ENCODE data around the gene TMEM147.

The TMEM147 gene, protein sequence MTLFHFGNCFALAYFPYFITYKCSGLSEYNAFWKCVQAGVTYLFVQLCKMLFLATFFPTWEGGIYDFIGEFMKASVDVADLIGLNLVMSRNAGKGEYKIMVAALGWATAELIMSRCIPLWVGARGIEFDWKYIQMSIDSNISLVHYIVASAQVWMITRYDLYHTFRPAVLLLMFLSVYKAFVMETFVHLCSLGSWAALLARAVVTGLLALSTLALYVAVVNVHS

DNA sequence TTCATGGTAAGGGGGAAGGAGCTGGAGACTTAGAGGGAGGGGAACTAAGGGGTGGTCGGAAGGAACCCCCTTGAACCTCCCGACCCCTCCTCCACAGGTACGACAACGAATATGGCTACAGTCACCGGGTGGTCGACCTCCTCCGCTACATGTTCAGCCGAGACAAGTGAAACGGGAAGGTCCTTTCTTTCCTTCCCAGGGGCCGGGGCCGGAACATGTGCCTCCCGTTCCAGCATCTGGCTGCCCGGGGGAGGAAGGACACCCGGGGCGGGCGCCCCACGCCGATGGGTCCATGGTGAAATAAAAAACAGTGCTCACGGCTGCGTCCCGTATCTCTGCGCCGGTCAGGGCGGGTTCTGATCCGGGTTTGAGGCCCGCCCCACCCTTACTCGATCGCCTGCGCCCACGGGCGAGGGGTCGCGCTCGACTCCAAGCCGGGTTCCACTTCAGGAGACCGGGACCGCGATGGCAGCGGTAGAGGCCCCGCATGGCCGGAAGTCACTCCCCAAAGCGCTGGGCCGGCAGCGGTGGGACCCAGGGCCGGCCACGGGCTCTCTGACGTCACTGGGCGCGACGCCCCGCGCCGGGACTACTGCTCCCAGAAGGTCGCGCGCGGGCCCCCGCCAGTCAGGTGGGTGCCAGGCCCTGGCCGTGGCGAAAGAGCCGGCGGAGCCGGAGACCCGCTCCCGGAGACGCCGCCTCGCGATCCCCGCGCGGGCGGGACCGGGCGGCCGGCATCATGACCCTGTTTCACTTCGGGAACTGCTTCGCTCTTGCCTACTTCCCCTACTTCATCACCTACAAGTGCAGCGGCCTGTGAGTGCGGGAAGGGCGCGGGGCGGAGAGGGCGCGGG is at the start of gene TMEM147:
TSS of gene TMEM147 (plus strand) at position 626 of the 854 bp plus-strand sequence. CDS start at position 740, 114 bp downstream.
- no peak for FAIRE-seq

DNA sequence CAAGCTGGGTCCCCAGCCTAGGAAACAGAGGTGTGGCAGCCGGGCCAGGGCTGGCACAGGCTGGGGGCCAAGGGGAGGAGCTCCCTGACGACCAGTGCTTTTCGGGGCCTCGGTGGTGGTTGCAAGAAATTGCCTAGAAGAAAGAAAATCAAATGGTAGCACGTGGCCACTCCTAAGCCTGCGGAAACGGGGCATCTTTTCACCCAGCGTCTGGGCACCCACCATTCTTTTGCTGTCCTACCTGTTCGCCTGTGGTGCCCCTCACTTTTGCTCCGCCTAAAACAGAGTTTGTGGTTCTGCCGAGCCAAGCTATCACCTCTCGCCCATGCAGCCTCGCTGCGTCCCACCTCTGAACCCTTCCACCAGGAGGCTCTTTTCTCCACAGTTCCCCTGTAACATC is 48.0 kb upstream of the TMEM147 start:
- no peak for FAIRE-seq

GRCh38 chr19:35498220-35498619 is 47.2 kb upstream of the TMEM147 start:
- FAIRE-seq = no peak

DNA sequence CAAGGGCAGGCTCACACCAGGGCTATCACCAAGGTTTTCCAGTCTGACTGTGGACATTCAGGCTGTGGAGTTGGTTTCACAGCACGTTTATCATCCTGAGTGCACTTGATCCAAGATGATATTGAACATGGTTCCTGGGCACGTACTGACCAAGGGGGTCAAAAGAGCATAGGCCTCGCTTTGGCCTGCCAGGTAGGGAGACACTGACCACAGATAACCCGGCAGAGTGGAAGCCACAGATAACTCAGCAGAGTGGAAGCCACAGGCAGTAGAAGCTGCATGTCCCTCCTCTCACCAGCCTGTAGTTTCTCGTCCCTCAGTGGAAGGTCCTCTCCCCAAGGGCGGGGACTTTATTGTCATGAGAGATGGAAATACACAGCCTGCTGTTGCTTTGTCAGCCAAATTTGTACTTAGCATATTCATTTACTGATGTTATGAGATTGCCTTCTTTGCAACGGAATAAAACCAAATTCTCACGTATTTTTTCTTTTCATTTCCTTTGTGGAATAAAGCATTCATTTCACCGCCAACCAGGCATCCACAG is 46.4 kb upstream of the TMEM147 start:
- FAIRE-seq = no peak

- FAIRE-seq = no peak
Measured at GRCh38 chr19:35500611-35501010, 44.8 kb upstream of the TMEM147 start.

DNA sequence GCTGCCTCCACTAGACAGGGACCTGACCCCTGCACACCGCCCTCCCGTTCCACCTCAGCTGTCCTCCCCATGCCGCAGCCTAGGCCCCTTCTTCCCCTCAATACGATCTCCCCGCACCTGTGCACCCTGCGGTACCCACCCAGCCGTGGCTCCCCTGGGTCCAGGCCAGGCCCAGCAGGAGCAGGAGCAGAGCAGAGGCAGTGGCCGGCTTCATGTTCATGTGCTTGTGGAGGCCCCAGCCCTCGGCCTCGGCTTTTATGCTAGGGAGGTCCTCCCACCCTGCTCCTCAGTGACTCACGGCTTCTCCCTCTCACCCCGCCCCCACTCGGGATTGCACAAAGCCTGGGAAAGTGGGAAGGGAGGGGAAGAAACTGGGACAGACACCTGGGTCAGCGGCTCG is 43.7 kb upstream of the TMEM147 start:
- FAIRE-seq = no peak

DNA sequence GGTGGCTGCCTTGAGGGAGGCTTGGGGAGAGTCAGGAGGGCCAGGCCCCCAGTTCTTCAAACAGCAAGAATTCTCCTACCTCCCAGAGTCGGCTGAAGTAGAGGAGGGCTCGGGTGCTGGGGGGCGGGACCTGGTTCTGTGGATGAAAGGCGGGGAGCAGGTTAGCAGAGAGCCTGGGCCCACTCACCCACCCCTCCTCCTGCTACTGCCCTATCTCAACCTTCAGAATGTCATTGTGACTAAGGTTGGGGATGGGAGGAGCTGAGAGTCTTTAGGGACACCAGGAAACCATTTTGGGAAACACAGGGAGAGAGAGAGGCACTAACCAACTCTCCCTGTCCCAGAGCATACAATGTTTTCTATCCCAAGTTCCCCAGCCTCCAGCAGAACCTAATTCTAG is 42.7 kb upstream of the TMEM147 start:
- no peak for FAIRE-seq

DNA sequence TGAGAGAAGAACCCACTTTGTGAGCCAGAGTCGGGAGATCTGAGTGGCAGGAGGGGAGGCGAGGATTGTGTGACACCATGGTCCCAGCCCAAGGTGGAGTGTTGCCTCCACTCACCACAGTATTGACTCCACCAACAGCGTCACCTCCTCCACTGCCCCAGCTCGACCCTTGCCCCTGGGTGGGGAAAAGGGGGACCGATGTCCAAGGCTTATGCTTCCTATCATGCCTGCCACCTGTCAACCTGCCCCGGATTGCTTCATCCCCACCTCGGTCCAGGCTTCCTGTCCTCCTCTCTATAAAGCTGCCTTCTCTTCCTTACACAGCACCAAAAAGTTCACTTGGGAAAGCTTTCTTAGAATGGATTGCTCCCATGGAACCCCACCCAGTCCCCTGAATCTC is 39.4 kb upstream of the TMEM147 start:
- FAIRE-seq = no peak

DNA sequence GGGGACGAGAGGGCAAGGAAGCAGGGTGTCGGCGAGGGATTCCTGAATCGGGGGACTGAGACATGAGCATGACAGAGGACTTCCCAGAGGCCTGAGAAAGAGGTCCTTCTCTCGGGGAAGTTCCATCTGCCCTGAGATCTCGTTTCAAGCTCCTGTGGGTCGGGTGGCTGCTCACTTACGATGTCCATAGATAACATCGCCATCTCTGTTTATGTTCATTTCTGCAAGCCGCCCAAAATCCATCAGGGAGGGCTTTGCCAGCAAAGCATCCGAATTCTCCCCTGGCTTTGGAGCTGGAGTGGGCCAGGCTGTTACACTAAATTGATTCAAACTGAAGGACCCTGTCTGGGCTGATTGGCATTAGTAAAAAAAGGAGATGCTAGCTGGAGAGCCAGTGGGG is 37.9 kb upstream of the TMEM147 start:
- no peak for FAIRE-seq

- no peak for FAIRE-seq
Measured at GRCh38 chr19:35508129-35508528, 37.3 kb upstream of the TMEM147 start.

- no peak for FAIRE-seq
Measured at GRCh38 chr19:35509018-35509652, 36.3 kb upstream of the TMEM147 start.

- no peak for FAIRE-seq
Measured at GRCh38 chr19:35509861-35510625, 35.4 kb upstream of the TMEM147 start.

DNA sequence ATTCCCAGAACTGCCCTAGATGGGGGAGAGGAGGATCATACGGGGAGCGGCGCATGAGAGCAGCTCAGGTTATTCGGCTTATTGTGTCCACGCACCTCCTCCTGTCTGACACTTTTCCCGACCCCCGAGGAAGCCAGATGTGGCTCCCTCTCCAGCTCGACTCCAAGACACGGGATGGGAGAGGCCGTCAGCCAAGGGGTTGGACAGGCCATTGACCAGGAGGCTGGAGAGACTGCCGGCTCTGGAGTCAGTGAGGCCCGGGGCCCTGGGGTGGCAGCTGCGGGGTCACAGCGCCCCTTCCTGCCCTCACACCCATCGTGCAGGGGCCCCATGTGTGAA is 34.8 kb upstream of the TMEM147 start:
- FAIRE-seq = no peak

- FAIRE-seq = no peak
Measured at GRCh38 chr19:35511337-35511736, 34.1 kb upstream of the TMEM147 start.

DNA sequence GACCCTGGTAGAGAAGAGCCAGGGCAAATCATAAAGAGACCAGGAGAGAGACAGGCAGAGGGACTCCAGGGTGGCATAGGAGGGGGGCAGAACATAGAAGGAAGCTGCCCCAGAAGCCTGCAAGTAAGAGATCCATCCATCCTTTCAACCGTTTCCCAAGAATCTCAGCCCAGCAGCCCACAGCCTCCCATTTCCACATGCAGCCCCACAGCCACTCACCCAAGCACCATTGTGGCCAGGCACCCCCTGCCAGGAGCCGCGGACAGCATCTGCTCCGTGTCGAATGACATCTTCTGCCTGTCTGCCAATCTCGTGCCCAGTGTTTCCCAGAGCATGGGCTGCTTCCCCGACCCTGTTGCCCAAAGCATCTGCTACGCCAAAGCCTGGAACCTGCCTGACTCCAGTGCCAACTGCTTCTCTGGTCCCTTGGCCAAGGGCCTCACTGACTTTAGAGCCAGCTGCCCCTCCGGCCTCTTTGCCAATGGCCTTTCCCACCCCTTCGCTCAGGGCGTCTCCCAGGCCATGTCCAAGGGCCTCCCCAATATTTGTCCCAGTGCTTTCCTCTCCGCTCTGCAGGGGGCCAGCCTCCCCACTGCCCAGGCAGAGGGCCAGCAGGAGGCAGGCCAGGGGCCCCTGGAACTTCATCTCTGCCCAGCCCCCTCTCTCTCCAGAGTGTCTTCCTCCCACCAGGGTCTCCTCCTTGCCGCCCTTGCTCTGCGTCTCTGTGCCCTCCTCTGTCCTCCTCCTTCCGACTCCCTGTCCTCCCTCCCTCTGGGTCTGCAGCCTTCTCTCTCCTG is 32.4 kb upstream of the TMEM147 start:
- FAIRE-seq = no peak

DNA sequence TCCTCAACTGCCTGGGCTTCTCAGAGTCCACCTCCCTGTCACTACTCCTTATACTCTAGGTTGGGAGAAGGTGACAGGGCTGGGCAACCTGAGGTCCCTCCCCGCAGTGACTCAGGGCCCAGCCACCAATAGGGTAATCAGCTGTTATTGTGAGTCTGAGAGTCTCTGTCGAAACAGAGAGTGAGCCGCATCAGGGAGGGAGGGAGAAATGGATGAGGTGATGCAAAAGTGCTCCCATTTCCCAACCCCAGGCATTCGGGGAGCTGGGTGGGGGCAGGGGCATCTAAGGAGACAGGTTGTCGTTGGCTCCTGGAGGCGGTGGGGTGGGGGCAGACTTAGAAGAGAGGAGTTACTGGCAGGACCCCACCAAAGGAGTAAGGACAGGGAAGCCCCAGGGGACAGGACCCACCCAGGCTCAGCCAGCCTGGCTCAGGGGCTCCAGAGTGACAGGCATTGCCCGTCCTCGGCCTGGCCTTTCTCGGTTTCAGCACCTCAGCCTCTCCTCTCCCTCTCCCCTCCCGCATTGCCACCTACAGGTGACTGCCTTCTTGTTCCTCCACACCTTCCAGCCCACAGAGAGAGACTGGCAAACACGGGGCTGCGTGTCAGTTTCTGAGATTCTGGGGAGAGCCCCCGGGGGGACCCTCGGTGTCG is 31.7 kb upstream of the TMEM147 start, which contains the start of gene DMKN:
TSS of gene DMKN (minus strand) at position 22 of the 654 bp plus-strand sequence. CDS start 174 bp downstream, outside the sequence.
- FAIRE-seq = no peak

DNA sequence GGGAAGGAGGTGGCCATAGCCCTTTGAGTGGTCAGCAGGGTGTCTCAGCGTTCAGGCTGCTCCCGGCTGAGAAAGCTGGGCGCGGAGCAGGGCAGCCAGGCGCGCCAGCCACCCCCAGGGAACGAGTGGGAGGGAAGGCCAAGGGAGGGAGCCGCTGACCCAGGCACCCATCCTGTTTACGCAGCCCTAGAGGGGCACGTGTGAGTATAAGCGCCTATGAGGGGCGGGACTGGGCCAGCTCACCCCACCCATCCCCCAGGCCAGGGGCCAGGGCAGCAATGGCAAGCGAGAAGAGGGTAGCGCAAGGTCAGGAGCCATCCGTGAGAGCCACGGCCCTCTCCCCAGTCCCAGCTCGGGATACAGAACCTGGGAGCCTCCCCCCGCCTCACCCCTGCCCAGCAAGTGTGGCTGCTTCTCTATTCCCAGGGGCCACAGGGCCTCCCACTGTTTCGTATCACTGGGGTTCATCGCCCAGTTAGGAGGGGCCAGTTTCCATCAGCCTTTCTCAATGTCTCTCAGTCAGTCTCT is 31.1 kb upstream of the TMEM147 start:
- FAIRE-seq = no peak

DNA sequence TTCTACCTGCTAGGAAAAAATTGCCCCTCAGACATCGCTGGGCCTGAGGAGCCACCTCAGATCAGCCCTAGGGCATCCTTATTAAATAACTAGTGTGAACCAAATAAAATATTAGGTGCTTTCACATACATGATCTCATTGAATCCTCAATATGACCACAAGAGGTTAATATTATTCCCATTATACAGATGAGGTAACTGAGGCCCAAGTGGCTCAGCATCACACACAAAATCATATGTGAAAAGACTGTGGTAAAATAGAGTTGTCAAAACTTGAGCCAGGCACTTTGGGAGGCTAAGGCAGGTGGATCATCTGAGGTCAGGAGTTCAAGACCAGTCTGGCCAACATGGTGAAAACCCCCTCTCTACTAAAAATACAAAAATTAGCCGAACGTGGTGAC is 29.1 kb upstream of the TMEM147 start:
- no peak for FAIRE-seq

- no peak for FAIRE-seq
Measured at GRCh38 chr19:35517342-35517741, 28.1 kb upstream of the TMEM147 start.

GRCh38 chr19:35518313-35518712 is 27.1 kb upstream of the TMEM147 start:
- no peak for FAIRE-seq

DNA sequence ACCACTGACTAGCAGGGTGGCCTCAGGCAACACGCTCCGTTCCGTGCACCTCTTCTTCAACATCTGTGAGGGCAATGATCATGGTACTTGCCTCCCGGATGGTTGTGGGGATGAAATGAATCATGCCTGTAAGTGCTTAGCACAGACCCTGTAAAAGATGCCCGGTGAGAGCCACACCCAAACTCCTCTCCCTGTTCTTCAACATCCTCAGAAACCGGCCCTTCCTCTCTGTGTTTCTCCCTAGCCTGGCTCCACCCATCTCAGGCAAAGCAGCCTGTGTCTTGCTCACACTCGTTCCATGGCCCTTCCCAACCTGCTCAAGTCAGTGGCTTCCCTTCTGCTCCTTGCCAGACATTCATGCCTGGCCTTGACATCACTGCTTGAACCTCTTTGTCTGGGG is 26.1 kb upstream of the TMEM147 start:
- FAIRE-seq = no peak

Data from islet of Langerhans (tissue), 1 donor.